Endodermal cell (in vitro differentiated cells): ENCODE results near the gene ASTN2. TPM values are rescaled to one million over a fixed set of nuclear protein-coding genes. Genes with fewer than 3 reads are reported as not detected.
A peak's percentile ranks its signal among the peaks of the same experiment; 100 is the strongest.

Experiments used
- DNase-seq: peaks from one replicate; pipeline ENCODE4 v3.0.0-alpha.2; 2017
- H3K27ac ChIP-seq: 2 replicates; pipeline ENCODE4 v1.5.1; 2013; ENCODE audit warnings: mild to moderate bottlenecking, low read depth, low read length, moderate library complexity
- H3K27me3 ChIP-seq: 2 replicates; pipeline ENCODE4 v1.6.1; 2013; ENCODE audit warnings: mild to moderate bottlenecking, low read length, moderate library complexity; ENCODE audit not compliant: insufficient read depth, control insufficient read depth, poor library complexity, severe bottlenecking
- H3K36me3 ChIP-seq: 2 replicates; pipeline ENCODE4 v1.7.0; 2013; ENCODE audit warnings: mild to moderate bottlenecking, low read length, moderate library complexity; ENCODE audit not compliant: control insufficient read depth, insufficient read depth
- H3K4me1 ChIP-seq: one replicate; pipeline ENCODE4 v1.7.0; 2013; ENCODE audit warnings: low read length; ENCODE audit not compliant: control insufficient read depth, insufficient read depth
- H3K4me3 ChIP-seq: 2 replicates; pipeline ENCODE4 v1.5.1; 2013; ENCODE audit warnings: mild to moderate bottlenecking, low read length, moderate library complexity
- H3K9ac ChIP-seq: 2 replicates; pipeline ENCODE4 v1.6.1; 2013; ENCODE audit warnings: mild to moderate bottlenecking, low read length, moderate library complexity; ENCODE audit not compliant: poor library complexity, severe bottlenecking; ENCODE audit errors: extremely low read depth
- H3K9me3 ChIP-seq: 2 replicates; pipeline ENCODE4 v1.6.1; 2013; ENCODE audit warnings: mild to moderate bottlenecking, low read length, moderate library complexity; ENCODE audit not compliant: control insufficient read depth
- H3K27ac Mint-ChIP-seq: 2 replicates; pipeline ENCODE4 v1.8.0; 2020; ENCODE audit warnings: mixed read lengths
- H3K27me3 Mint-ChIP-seq: 2 replicates; pipeline ENCODE4 v1.8.0; 2021; ENCODE audit warnings: mild to moderate bottlenecking, mixed read lengths; ENCODE audit not compliant: insufficient read depth
- H3K36me3 Mint-ChIP-seq: 2 replicates; pipeline ENCODE4 v1.8.0; 2020; ENCODE audit warnings: low read depth, mixed read lengths
- H3K4me1 Mint-ChIP-seq: 2 replicates; pipeline ENCODE4 v1.8.0; 2020; ENCODE audit warnings: mixed read lengths
- H3K4me3 Mint-ChIP-seq: 2 replicates; pipeline ENCODE4 v1.8.0; 2020; ENCODE audit warnings: mild to moderate bottlenecking, moderate library complexity, mixed read lengths
- H3K9me3 Mint-ChIP-seq: 2 replicates; pipeline ENCODE4 v1.8.0; 2020; ENCODE audit warnings: mild to moderate bottlenecking, mixed read lengths
- WGBS, 2 experiments: methylation state at CpG; one replicate each; pipeline versions ENCODE4 v1.1.5 to v1.1.7; 2013; ENCODE audit warnings: missing lambda C conversion rate in 2 of 2, mixed read lengths in 1 of 2; ENCODE audit not compliant: insufficient coverage in 1 of 2, insufficient read length in 1 of 2; 5-methylcytosine and 5-hydroxymethylcytosine counted together
- total RNA-seq, 2 donors: library from RNA; stranded (reverse); fragmentation: NEBNext Ultra II Directional in 1 of 2; extraction: Animal tissue kit (Norgen Biotek cat#: 25700) in 1 of 2; gene quantifications; 2 replicates in 1 of 2; 3 replicates in 1 of 2; pipeline ENCODE4 v1.2.1, GENCODE V29; 2021
- TF ChIP-seq, protein P1 (sequence below): fragments of 200-600 bp; sonication (generic); conservative IDR thresholded peaks from 2 replicates; pipeline ENCODE4 v1.5.0; 2021; ENCODE audit warnings: antibody characterized with exemption, mild to moderate bottlenecking

Gene ASTN2
- total RNA-seq, 2 donors from 2014 or later, result 8.9 to 10.4 TPM

DNA sequence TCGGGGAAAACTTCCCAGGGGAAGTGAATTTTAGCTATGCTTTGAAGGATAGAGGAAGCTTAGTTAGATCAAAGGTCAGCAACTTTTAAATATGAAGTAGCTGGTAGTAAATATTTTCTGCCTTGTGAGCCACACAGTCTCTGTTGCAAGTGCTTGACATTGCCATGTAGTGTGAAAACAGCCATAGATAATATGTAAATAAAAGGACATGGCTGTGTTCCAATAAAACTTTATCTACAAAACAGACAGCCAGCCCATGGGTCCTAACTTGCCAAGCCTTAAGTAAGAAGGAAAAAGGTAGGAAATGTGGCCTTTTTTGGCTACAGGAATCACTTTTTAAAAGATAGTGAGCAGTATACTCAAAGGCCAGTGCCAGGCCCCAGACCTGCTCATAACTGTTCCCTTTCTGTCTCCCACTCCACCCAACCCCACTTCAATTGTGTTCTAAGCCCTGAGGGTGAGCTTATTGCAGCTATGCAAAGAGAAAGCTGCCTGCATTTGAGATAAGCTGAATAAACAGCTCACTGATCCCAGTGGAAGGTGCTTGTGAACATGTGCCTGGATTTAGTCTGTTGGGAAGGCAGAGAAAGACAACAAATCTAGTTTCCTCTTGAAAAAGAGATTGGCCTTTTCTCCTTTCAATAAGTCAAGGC, 840.7 kb downstream of the ASTN2 start:
- Histone ChIP-seq H3K9me3 (no peaks in the 10 kb centered on the region), H3K27me3 (no peaks in the 10 kb centered on the region), H3K9ac (no peak overlapping the region), H3K4me3 (peak overlapping the region; percentile 64), H3K36me3 (no peaks in the 10 kb centered on the region), H3K4me1 (peaks cover 14% of the 10 kb centered on the region), H3K27ac (no peak overlapping the region)
- H3K9me3 Mint-ChIP-seq, result no peaks in the 10 kb centered on the region
- no peak for DNase-seq
- TF ChIP-seq, protein P1, sequence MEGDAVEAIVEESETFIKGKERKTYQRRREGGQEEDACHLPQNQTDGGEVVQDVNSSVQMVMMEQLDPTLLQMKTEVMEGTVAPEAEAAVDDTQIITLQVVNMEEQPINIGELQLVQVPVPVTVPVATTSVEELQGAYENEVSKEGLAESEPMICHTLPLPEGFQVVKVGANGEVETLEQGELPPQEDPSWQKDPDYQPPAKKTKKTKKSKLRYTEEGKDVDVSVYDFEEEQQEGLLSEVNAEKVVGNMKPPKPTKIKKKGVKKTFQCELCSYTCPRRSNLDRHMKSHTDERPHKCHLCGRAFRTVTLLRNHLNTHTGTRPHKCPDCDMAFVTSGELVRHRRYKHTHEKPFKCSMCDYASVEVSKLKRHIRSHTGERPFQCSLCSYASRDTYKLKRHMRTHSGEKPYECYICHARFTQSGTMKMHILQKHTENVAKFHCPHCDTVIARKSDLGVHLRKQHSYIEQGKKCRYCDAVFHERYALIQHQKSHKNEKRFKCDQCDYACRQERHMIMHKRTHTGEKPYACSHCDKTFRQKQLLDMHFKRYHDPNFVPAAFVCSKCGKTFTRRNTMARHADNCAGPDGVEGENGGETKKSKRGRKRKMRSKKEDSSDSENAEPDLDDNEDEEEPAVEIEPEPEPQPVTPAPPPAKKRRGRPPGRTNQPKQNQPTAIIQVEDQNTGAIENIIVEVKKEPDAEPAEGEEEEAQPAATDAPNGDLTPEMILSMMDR, result no peak
- H3K27ac Mint-ChIP-seq, result no peak overlapping the region
- 69 to 89% methylated on average over 1 of the region's 1 CpG for WGBS, 2 experiments
- no peaks in the 10 kb centered on the region for H3K36me3 Mint-ChIP-seq
- no peaks in the 10 kb centered on the region for H3K27me3 Mint-ChIP-seq
- no peak overlapping the region for H3K4me3 Mint-ChIP-seq
- H3K4me1 Mint-ChIP-seq, result peaks cover 38% of the 10 kb centered on the region

DNA sequence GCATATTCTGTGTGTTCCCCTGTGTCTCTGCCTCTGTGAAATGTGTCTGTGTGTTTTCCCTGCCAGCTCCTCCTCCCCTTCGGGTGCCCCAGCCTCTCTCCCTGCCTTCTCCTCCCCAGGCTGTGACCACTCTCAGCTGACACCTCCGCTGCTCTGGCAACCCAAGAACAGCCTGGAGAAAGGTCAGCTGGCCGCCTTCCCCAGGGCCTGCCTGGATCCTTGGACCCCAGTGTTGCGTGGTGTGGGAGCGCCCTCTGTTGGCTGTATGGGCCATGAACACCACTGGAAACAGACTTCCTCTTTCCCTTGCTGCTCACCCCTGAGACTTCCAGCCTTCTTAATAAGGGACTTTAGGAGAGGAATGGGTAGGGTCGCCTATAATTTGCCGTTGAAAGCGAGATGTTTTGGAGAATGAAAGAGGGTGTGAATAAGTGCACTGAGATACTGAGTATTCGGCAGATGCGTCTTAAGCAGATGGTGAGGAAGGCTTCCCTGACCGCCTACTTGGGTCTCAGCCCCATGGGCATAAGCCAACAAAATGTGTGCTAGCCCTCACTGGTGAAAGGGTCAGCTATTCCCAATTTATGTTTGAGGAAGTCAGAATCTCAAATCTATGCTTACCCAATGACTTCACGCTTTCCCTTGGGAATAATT, 842.6 kb downstream of the ASTN2 start:
- TF ChIP-seq, protein P1, result peak; percentile 97
- Histone ChIP-seq H3K4me1 (peaks cover 16% of the 10 kb centered on the region), H3K27ac (no peak overlapping the region), H3K36me3 (no peaks in the 10 kb centered on the region), H3K9me3 (no peaks in the 10 kb centered on the region), H3K9ac (no peak overlapping the region), H3K4me3 (no peak overlapping the region), H3K27me3 (no peaks in the 10 kb centered on the region)
- Mint-ChIP-seq H3K27me3 (no peaks in the 10 kb centered on the region), H3K4me1 (peaks cover 32% of the 10 kb centered on the region), H3K9me3 (no peaks in the 10 kb centered on the region), H3K4me3 (no peak overlapping the region), H3K36me3 (no peaks in the 10 kb centered on the region), H3K27ac (no peak overlapping the region)
- peak; percentile 94 for DNase-seq
- WGBS, 2 experiments, result 32 to 39% methylated on average over 9 to 12 of the region's 12 CpGs

DNA sequence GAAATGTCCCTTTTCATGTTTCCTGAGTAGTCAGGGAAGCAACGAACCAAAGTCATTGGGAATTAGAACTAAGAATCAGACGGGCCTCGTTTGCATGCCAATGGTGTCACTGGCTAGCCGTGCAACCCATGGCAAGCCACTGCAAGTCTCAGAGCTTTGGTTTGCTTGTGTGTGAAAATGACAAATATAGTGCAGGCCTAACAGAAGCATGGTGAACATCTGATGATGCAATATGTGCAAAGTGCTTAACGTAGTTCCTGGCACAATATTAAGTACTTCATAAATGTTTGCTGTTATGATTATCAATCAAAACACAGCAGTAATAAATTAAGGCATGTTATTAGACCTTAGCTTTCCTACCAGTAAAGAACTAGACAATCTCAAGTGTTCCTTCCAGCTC, 845.7 kb downstream of the ASTN2 start:
- H3K4me1 ChIP-seq, result peaks cover 14% of the 10 kb centered on the region
- WGBS, 2 experiments, result 67 to 80% methylated on average over 4 to 5 of the region's 5 CpGs
- H3K27me3 Mint-ChIP-seq, result no peaks in the 10 kb centered on the region

More for the DNA sequence above, 845.7 kb downstream of the ASTN2 start:
- Histone ChIP-seq H3K9ac (no peak overlapping the region), H3K27me3 (no peaks in the 10 kb centered on the region), H3K4me3 (no peak overlapping the region), H3K27ac (no peak overlapping the region), H3K9me3 (no peaks in the 10 kb centered on the region), H3K36me3 (no peaks in the 10 kb centered on the region)
- no peaks in the 10 kb centered on the region for H3K9me3 Mint-ChIP-seq
- no peaks in the 10 kb centered on the region for H3K36me3 Mint-ChIP-seq
- no peak overlapping the region for H3K4me3 Mint-ChIP-seq
- H3K4me1 Mint-ChIP-seq, result peaks cover 21% of the 10 kb centered on the region
- H3K27ac Mint-ChIP-seq, result no peak overlapping the region
- TF ChIP-seq, protein P1, result no peak
- no peak for DNase-seq
